ENCODE results near the gene PPM1L. TPM values are rescaled to one million over a fixed set of nuclear protein-coding genes. Genes with fewer than 3 reads are reported as not detected.
A peak's percentile ranks its signal among the peaks of the same experiment; 100 is the strongest.
"Not testable (repeated sequence)": the region's sequence is repeated elsewhere in the genome, so short reads cannot be mapped to it uniquely, and the experiment has no call there.

The PPM1L gene
- 63.2 TPM for total RNA-seq

DNA sequence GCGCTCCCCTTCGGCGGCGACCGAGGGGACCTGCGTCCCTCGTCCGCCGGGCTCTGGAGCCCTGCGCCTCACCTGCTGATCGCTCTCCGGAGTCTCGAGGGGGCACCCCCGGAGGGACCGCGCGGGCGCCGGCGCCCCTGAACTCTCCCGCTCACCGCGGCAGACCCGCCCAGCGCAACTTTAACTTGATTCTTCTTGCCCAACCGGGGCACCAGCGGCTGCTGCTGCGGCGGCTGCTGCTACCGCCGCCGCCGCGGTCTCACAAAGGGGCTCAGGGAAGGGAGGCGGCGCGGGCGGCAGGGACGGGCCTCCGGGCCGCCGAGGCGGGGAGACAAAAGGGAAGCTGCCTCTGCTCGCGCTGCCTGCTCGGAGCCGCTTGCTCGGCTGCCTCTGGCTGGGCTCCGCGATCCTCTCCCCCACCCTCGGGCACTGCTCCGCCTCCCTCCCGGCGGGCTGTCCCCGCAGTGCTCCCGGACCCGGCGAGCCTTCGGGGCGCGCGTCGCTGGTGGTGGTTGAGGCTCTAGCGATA lies at the start of gene PPM1L:
TSS of gene PPM1L (plus strand) at position 456 of the 529 bp plus-strand sequence.
- FAIRE-seq (no peak), DNase-seq (ENCODE audit: low spot score in 2 of 2) (peak; percentile 27 to 40)

DNA sequence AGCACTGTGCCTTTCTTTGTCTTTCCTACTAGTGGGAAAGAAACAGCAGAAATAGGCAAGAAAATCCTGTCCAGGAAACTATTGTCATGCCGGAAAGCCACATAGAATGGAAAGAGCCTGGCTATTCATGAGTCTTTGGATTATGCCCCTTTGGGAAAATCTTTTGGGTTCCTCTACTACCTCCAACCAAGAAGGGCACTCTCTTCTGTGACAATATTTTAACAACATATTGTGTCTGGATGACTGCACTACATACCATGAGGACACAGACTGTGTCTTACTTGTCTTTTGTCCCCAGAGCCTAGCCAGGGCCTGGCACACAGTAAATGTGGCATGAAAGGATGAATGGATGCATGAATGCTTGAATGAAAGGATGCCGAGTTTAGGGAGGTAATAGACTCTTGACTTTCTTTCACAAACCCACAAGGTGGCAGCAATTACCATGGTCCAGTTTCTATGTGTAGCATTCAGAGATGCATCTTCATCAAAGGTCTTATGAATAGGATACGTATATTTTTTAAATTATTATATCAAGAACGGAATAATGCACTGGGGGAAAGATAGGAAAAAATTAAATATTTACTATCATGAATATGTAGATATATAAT lies 48.7 kb upstream of the PPM1L start:
- FAIRE-seq (peak; percentile 88), DNase-seq (ENCODE audit: low spot score in 2 of 2) (peak; percentile 16 to 43)

DNA sequence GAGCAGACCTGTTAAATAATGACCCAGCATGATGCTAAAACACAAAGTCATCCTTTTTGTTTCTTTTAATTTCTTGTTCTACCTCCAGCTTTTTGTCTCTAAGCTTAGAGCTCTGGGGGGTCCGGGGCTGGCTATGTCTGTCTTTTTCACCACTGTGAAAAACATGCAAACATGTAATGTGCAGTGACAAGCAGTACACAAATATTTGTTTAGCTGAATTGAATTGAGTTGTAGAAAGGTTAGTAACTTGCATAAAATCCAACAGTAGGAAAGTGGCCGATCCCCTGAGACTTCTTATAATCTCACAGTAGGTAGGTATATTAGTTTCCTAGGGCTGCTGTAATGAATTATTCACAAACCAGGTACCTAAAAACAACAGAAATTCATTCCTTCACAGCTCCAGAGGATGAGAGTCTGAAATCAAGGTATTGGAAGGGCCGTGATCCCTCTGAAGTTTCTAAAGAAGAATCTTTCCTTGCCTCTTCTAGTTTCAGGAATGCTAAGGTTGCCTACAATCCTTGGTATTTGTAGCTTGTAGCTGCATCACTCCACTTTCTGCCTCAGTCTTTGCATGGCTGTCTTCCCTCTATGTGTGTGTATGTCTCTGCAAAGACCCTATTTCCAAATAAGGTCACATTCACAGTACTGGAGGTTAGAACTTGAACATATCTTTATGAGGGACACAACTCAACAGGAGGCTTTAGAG lies 46.4 kb upstream of the PPM1L start:
- DNase-seq (ENCODE audit: low spot score in 2 of 2) (no peak), FAIRE-seq (no peak)

DNA sequence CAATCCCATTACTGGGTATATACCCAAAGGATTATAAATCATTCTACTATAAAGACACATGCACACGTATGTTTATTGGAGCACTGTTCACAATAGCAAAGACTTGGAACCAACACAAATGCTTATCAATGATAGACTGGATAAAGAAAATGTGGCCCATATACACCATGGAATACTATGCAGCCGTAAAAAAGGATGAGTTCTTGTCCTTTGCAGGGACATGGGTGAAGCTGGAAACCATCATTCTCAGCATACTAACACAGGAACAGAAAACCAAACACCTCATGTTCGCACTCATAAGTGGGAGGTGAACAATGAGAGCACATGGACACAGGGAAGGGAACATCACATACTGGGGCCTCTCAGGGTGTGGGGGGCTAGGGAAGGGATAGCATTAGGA lies 42.9 kb upstream of the PPM1L start:
- FAIRE-seq; DNase-seq (ENCODE audit: low spot score in 2 of 2): not testable (repeated sequence)

DNA sequence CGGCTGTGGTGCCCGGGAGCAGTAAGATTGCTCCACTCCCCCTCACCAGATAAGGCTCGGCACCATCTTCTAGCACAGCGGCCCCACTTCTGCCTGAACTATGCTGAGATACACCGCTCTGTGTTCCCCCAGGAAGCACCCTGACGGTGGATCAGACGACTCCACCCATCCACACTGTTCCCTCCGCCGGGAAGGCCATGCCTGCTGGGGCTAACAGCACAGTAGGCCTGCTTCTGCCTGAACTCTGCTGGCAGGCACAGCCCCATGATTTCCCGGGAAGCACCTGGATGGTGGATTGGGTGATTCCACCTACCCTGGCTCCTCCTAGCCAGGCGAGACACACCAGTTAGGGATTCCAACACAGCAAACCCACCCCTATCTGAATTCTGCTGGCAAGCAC lies 36.3 kb upstream of the PPM1L start:
- FAIRE-seq (no peak), DNase-seq (ENCODE audit: low spot score in 2 of 2) (no peak)

DNA sequence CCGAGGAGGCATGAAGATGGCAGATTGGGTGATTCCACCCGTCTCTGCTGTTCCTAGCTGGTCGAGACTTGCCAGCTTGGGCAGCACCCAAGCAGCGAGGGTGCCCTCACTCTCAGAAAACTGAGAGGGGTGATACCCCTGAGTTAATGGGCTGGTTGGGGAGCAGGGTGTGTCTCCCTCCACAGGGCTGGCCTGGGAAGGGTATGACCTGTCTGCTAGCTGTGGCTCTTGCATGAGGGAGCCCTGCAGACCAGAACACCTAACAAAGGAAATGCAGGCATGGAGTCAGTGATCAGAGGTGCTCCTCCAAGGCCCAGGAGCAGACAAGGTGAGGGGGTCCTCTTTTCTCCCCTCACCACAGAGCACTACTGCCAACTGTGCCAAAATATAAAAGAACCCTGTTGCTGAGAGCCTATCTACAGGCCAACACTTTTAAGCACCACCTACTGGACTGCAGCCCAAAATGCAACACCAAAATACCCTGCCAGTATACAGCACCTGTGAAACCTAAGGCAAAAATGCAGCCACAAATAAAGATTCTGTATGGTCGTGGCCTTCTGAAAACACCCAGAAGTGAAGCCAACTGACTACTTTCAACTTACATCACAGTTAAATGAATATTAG lies 35.8 kb upstream of the PPM1L start:
- FAIRE-seq (no peak), DNase-seq (ENCODE audit: low spot score in 2 of 2) (no peak)

DNA sequence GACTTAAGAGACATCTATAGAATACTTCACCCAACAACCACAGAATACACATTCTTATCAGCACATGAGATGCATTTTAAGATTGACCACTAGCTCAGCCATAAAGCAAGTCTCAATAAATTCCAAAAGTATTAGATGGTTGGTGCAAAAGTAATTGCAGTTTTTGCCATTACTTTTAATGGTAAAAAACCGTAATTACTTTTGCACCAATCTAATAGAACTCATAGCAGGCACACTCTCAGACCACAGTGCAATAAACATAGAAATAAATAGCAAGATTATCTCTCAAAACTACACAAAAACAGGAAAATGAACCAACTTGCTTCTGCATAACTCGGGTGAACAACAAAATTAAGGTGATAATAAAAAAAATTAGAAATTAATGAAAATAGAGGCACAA lies 33.7 kb upstream of the PPM1L start:
- no peak for FAIRE-seq

DNA sequence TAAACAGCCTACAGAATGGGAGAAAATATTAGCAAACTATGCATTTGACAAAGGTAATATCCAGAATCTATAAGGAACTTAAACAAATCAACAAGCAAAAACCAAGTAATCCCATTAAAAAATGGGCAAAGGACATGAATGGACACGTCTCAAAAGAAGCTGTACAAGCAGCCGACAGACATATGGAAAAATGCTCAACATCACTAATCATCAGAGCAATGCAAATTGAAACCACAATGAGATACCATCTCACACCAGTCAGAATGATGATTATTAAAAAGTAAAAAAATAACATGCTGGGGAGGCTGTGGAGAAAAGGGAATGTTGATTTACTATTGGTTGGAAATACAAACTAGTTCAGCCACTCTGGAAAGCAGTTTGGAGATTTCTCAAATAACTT lies 30.7 kb upstream of the PPM1L start:
- FAIRE-seq (no peak), DNase-seq (ENCODE audit: low spot score in 2 of 2) (no peak)

More for the DNA sequence above, 33.7 kb upstream of the PPM1L start:
- DNase-seq (ENCODE audit: low spot score in 2 of 2): no peak

DNA sequence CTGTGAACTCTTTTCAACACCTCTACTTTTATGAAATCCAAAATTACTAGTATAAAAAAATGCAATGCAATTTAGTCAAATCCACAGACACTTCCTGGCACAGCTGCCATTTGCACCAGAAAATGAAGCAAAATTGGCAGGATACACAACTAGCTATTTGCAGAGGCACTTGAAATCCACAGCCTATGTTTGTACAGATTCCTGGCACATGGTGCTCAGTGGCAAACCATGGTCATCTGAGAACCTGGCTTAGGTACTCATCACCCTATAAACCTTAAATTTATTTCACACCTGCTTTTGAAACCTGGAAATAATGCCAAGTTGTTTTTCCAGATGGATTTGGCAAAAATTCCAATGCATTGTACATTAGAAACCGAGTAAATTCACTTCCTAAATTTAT lies 20.2 kb upstream of the PPM1L start:
- FAIRE-seq: no peak
- DNase-seq (ENCODE audit: low spot score in 2 of 2): no peak

DNA sequence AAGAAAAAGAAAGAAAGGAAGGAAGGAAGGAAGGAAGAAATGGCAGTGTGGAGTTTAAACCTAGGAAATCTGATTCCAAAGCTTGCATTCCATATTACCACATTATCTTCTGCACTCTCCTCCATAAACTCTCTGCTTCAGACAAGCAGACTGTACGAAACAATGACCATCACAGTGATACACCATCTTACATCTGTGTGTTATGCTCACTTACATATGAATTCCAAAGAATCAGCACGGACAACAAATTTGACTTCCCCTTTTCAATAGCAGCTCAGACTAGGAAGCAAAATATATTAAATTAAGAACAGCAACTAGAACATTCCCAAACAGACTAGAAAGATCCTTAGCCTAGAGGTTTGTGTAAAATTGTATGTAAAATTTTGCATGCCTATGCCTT lies 18.0 kb upstream of the PPM1L start:
- no peak for DNase-seq (ENCODE audit: low spot score in 2 of 2)
- FAIRE-seq: no peak

DNA sequence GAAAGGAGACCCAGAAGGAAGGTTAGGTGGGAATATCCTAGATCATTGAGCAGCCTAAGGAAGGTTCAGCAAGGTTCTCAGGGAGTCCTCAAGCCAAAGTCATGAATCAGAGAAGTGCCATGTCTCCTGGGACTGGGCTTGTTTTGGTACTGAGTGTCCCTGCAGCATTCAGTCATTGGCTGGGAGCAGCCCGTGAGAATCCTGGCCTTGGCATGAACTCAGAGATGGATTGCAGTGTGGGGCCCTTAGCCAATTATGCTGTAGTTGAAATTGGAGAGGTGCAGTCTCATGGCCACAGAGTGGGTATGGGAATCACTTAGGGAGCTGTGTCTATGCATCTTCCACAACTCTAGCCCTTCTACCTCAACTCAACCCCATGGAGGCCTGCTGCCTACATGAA lies 17.0 kb upstream of the PPM1L start:
- no peak for FAIRE-seq

DNA sequence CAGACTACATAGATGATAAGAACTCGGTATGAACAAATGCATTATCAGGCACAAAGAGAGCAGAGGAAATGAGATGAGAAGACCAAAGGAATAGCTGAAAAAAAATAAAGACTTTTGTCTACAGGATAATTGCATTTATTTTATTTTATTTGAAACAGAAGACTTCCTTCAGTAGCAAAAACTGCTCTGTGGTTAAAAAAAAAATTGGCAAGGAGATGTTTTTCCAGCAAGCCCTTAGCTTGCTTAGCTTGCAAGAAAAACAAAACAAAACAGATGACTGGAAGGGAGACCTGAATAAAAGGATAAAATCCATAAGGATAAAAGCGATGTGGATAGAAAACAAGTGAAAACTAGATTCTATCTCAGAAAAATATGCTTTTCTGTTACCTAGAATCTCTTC lies 9.1 kb upstream of the PPM1L start:
- no peak for DNase-seq (ENCODE audit: low spot score in 2 of 2)
- no peak for FAIRE-seq

More for the DNA sequence above, 17.0 kb upstream of the PPM1L start:
- DNase-seq (ENCODE audit: low spot score in 2 of 2): no peak

DNA sequence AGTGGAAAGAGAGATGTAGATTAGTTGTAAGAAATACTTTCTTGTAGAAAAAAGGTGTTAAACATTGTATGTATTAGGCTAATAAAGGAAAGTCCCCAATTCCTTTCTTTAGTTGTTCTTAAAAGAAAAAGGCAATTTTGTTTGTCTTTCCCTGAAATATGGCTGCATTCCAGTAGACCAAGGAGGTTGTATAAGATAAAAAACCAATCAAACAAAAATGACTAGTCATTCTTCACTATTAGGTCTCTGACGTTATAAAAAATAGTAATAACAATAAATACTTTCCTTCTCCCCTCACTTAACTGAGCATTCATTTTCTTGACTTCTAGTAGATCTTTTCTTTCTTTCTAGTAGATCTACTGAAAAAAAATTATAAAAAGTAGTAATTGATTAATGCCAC lies 8.6 kb upstream of the PPM1L start:
- FAIRE-seq (no peak), DNase-seq (ENCODE audit: low spot score in 2 of 2) (no peak)

DNA sequence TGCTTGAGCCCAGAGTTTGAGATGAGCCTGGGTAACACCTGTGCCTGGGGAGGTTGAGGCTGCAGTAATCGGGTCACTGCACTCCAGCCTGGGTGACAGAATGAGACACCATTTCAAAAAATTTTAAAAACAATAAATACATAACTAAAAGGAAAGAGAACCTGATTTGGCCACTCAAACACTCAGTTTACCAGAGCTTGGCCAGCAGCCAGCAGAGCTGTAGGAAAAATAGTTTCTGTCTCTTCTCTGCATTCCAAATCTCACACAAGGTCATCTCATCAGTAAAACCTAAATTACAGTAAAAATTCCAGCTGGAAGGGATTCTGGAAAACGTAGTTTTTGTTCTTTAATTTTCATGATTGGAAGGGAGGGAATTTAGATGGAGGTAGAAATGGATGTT lies 7.8 kb upstream of the PPM1L start:
- FAIRE-seq (no peak), DNase-seq (ENCODE audit: low spot score in 2 of 2) (no peak)

DNA sequence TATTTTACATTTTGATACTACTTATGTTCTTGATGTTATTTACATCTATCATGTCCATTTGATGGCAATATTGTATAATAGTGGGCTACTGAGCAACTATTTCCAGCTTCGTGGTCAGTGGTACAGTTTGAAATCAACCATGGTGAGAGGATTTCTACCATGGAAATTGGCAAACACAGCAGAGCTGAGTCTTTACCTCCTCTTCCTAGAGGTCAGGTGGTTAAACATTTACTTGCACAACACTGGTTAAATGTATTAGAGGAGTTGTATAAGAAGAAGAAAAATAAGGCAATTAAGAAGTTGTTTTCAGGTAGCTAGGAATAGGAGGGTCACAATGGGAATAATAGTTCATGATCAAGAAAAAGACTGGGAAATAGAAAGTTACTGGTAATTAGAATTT lies 7.2 kb upstream of the PPM1L start:
- DNase-seq (ENCODE audit: low spot score in 2 of 2) (no peak), FAIRE-seq (no peak)

DNA sequence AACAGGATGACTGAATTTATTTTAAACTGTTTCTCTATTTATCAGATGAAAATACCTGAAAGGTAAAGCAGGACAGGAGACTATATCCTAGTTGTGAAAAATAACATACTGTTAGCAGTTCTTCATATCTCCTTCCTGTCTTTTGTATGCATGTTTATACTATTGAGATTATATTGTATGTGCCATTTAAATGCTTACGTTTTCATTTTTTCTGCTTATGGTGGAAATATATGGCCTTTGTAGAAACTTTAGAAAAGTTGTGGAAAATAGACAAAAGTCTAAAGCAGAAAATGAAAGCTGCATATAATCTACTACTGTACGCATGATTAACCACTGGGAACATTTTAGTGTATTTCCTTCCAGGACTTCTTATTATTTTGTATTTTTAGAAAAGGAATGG lies 2.1 kb upstream of the PPM1L start:
- FAIRE-seq: no peak
- no peak for DNase-seq (ENCODE audit: low spot score in 2 of 2)

DNA sequence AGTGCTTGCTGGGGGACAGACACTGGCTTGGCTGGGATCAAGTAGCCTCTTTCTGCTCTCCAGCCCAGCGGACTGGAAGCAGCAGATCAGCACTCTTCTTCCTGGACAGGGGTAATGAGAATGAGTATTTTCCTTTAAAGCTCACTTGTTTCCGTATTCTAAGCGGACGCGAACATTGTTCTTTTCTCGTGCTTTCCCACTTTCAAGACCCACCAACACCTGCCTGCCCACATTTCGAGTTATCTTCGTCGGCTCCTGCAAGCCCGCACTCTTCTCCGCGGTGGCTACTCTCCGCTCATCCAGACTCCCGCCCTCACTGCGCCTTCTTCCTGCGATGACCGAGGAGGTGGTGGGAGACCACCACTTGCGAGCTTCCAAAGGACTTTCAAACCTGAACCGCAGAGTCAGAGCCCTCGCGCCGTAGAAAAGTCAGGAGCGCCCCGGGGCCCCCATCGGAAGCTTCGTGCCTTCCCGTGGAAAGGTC lies 1.6 kb upstream of the PPM1L start:
- no peak for FAIRE-seq

DNA sequence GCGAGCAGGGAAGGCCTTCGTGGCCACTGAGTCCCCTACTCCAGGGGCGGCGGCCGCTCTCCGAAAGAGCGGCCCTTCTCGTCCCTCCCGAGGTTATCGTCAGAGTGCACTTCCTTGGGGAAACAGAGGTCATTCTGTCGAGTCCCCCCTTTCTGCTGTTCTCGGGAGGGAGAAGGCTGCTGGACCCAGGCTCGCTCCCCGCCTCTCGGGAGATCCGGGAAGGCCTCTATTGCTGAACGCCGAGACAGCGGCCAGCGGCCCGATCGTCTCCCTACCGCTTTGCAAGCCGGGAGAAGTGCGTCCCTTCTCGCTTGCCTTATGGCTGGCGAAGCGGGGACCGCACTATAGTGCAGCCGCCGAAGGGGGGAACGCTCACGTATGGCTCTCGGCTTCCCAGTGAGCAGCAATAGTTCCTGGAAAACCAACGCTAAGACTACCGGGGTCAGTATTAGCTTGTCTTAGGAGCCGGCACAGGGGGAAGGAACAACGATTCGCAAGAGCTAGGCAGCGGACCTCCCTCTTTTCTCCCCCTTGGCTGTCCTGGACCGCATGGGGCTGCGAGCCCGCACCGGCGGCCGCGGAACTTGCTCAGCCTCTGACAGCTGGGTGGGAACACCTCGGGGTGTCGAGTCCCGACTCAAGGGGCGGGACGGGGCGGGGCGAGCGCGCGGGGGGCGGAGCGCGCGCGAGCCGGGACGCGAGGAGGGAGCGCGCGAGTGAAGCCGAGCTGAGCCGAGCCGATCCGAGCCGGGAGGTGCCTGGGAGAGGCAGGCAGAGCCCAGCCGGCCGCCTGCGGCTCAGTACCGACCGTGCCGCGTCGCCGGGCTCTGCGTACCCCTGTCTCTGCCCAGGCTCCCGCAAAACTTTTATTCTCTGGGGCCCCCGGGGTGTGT lies 930 bp upstream of the PPM1L start:
- FAIRE-seq (no peak), DNase-seq (ENCODE audit: low spot score in 2 of 2) (peak; percentile 84 to 85)

More for the DNA sequence above, 1.6 kb upstream of the PPM1L start:
- DNase-seq (ENCODE audit: low spot score in 2 of 2): no peak

DNA sequence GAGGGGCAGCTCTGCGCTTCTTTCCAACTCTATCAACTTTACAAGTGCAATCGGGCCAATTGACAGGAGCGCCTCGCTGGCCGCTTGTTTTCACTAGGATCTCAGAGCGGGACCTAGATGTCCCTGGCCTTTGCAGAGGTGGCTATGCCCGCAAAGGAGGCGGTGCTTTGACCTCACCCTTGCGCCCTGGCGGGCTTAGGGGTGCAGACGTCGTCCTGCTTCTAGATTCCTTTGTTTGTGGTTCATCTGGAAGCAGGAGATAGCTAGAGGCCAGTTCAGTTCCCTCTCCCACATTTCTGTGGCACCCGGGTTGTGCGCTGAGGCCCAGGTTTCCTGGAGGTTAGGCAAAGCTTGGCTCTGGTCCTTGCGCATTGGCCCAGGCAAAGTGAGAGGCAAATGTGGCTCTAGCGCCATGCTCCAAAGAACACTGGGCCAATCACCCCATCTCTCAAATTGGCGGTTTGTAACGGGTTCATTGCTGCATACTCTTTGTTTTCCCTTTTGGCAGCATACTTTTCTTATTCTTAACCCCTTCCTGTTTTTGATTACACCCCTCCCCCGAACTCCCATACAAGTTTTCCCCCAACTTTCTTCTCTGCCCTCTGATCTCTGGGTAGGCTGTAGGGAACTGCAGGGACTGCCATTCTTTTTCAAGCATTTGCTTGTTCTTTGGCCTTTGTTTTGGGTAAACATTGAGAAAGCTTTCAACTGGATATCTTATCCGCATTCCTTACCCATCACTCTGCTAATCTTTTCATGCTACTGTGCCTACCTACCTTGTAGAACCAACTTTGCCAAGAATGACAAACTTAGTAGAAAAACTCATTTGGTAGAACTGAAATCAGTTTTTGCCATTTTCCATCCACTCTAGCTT lies 1.4 kb downstream of the PPM1L start:
- DNase-seq (ENCODE audit: low spot score in 2 of 2) (no peak), FAIRE-seq (no peak)
